Activated CD8-positive, alpha-beta memory T cell treated with anti-CD3 and anti-CD28 coated beads, Interleukin-2, amount 50 U/mL, for 1 hour (primary cell): ENCODE measurements around the gene CCDC3.

Experiments
- DNase-seq: peaks from one replicate; pipeline ENCODE4 v3.0.0-alpha.2; 2020; ENCODE audit errors: extremely low read depth

Gene CCDC3

DNA sequence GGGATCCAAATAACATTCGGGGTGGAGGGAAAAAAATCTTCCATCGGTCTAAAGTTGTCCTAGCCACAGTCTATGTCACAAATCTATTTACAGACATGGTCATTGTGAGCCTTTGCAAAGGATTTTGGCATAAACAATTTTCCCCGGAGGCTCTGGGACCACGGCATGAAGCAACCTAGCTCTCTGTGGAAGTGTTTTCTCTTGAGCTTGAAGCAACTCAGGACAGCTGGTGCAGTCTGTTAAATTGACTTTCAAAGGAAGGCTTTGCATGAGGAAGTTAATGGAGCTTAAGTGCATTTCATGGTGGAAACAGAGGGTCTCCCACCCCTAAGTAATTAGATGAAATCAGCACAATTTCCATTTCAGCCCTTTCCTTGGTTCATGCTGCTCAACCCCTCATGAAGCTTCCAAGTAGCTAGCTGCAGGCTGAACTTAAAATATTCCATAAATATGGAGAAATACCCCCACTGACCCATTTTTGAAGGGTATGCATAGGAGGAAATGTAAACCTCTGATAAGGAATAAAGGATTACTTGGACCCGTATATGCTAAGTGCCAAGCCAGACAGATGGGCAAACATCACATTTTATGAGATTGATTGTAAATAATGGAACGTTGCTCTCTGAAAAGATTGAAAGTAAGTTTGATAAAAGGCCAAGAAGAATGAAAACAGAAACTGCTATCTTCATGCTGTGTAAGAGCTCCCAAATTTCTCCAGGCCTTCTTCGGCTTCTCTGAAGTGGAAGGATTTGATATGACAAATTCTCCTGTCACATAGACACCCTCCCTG lies 39.9 kb downstream of the CCDC3 start:
- DNase-seq: no peak

DNA sequence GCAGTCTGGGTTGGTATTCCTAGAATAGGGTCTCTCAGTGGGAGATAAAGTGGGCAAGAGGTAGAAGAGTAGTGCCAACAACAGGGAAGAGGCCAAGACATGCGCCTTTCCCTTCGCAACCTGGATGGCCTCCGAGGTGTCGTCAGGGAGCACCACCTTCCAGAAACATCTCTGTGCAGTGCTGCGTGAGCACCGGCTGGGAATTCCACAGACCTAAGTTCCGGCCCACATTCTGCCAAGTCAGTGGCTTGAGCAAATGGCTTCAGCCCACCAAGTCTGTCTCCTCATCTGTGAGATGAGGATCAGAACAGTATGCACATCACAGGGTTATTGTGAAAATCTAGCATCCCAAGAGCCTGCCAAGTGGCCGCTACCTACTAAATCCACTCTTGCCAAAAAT lies 40.6 kb downstream of the CCDC3 start:
- no peak for DNase-seq

DNA sequence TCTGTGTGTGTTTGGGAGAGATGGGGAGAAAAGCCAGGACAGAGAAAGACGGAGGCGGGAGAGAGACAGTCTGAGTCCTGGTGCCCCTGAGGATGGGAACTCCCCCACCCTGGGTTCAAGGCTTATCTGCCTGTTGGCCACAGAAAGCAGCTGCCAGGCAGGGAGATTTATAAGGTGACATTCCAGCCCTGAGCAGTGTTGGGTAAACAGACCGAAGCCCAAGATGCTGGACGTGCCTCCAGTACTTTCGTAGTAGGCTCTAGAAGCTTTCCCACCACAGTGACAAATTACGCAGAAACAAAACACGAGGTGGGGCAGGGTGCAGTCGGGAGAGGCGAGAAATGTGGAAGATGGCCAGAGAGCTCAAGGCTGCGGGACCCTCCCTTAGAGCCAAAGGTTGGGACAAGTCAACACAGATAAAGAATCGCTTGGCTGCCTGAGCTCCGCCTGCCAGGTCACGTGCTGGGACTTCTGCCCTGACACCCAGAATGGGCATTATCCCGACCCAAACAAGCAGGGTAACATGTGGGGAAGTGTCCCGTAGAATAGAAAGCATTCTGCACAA lies 41.1 kb downstream of the CCDC3 start:
- DNase-seq: no peak

DNA sequence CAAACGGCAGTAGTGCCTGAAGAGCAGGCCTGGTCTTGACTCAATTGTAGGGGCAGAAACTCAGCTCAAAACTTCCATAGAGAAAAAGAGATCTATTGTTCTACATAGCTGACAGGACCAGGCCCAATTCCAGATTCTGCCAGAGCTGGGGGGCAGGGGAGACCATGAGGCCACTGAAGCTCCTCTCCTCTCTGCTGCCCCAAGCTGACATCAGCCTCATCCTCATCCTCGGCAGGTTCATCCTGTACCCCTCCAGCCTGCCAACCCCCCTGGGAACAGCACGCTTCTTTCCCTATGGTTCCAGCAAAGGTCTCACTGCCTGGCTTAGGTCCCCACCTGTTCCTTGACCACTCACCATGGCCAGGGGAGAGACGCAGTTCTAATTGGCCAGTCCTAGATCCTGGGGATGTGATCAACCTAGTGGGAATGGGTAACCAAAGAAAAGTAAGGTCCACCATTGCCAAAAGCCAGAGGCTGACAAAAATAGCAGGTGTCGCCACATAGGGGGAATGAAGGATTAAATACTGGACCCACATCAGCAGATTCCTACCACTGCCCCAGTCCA lies 42.9 kb downstream of the CCDC3 start:
- no peak for DNase-seq

DNA sequence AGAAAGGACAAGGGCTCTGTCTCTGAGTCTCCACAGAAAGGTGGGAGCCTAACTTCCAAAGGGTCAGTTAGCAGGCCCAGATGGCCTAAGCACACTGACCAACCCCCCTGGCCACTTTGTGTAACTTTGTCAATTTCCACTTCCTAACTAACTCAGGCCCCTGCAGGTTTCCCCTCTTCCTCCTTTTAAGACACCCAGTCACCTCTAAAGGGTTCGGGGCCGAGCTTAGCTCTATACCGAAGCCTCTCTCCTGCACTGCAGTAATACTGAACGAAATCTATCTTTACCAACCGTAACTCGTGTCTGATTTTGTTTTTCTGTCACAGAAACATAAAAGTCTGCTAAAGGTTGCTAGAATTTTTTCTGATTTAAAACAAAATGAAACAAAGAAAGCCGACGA lies 44.4 kb downstream of the CCDC3 start:
- no peak for DNase-seq

DNA sequence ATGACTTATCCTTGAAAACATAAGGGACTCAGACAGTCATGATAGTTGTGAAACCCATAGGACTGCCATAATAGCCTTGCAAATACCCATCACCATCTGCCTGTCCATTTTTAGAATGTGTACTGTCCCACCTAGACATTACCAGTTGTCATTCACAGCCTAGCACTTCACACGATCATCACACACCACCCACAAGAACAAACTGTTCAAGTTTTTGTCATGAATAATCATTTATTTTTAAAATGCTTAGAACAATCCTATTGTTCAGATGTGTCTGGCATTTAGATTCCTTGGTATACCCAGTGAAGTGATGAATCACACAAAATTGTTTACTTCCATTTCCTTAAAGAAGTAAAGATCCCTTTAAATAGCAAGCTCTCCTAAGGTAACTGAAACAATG lies 46.6 kb downstream of the CCDC3 start:
- DNase-seq: no peak

DNA sequence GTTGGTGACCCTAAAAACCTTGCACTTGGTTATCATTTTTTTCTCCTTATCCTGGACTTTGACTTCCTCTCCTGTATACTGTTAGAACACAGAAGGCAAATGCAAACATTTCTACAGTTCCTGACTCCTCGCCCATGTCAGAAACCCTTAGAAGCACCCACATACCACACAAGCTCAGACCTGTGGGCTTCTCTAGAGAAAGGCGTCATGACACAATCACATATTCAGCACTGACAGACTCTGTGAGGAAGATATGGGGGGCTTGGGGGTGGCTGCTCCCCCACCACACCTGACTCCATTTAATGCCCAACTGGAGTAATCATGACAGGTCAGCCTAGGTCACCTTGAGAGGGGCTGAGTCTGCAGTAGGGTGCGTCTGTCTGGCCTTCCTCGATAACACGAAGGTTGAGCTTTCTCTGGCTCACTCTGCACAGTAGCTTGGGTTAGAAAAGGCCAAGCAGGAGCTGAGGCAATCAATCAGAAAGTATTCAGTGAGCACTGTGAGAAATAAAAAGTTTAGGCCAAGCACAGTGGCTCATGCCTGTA lies 50.9 kb downstream of the CCDC3 start:
- DNase-seq: no peak

DNA sequence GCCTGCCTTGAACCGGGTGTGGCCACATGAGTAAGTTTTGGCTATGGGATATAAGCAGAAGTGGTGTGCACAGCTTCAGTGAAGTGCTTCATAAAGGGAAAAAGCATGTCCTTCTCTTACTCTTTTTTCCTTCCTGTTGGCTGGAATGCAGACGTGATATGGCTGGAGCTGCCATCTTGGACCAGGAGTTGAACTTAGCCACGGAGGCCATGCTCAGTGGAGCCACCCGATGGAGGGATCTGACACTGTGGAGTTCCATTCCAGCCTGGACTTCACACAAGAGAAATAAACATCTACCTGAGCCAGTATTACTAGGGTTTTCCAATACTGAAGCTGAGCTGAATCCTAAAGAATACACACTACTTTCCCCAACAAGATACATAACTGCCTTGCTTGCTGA lies 52.3 kb downstream of the CCDC3 start:
- no peak for DNase-seq

DNA sequence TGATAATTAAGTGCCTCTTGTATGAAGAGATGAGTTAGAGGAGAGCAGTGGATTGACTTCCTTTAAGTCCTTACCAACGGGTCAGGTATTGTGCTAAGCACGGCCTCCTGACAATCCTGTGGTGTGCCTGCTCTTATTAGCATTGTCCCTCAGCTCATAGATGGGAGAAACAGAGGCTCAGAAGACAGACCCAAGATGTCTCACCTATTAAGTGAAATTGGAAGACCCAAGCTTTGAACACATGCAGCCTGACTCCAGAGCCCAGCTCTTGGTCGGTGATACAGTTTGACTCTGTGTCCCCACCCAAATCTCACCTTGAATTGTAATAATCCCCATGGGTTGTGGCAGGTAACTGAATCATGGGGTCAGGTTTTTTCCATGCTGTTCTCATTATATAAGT lies 53.8 kb downstream of the CCDC3 start:
- DNase-seq: no peak

DNA sequence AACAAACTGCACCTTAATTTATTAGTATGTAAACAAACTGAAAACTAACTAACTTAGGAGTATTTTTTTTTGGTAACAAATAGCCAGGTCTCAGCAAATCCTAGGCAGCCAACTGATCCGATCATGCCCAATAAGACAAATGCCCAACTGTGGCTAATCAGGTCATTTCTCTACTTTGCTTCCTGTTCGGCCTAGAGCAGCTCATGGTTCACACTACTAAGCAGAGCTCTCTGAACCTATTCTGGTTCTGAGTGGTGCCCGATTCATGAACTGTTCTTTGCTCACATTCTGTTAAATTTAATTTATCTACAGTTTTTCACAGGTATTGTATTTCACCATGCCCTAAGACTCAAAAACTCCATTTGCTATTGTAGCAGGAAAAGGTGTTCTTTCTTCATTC lies 55.1 kb downstream of the CCDC3 start:
- no peak for DNase-seq

DNA sequence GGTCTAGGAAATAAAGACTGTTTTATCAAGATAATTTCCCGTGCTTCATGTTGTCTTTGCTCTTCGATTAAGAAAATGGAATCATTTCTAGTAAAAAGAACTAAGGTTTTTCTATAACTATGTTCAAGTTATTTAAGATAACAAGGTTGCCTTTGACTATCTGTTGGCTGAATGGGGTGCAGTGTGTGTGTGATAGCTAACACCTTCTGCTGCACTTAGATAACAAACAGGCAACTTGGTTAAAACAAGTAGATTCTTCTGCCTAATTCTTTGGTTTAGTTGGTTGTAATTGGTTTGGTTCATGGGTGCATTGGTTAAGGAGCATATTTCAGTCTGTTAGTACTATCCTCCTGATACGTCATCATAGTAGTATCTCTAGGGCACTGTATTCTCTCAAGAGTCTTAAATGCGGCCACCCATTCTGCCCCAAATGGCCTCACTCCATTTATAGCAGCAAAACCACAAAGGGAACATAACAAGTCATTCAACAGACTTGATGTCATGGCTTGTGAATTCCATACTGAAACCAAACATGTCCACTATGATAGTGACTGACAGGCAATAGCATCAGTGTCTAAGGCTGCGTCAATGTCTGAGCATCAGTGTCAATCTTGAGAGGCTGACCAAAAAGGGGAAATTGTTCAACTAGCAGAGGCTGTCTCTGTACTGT lies 55.7 kb downstream of the CCDC3 start:
- DNase-seq: no peak

DNA sequence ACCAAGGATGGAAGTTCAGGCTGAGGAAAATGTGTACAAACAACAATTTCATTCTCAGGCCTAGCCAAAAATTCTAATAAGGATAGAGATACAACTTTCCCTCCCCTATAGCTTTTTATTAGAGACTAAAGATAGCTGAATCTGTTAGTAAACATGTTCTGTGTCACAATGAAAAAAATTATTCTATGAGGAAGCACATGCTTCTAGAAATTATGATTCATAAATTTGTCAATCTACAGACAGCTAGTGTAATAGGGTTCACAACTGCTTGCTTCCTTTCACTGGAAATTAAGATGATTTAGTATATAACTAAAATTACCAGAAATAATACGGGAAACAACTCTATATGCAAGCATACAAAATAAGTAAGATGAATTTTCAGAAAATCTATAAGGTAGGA lies 56.6 kb downstream of the CCDC3 start:
- no peak for DNase-seq

DNA sequence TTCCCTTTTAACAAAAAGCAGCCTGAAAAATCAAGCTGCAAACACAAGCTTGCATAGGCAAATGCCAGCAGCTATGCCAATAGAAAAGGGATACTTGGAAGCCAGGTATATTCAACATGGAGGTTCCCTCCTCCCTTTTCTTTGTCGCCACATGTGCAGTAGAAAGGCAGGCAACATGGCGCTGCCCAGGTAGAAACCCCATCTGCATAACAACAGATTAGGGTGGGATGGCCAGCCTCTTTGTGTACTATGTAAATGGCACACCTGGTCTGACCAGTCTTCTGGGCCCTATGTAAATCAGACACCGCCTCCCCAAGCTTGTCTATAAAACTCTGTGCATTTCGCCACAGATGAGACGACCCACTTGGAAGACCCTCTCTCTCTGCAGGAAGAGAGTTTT lies 58.1 kb downstream of the CCDC3 start:
- DNase-seq: no peak

DNA sequence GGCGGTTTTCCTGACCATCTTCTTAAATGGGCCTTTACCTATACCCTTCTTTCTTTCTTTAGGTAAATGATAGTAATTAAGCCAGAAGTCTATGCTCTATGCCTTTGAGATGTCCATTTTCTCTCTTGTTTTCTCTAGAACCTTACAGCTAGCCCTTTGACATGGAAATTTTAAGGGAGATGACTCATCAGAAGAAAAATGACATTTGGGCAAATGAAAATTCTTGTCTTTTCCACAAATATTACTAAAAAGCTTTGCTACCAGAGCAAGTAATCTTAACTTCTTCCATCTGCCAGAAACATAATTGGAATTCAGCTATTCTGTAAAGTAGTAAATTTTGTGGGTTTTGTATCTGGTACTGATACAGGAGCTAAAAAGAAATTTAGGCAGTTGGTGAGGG lies 59.5 kb downstream of the CCDC3 start:
- DNase-seq: no peak

DNA sequence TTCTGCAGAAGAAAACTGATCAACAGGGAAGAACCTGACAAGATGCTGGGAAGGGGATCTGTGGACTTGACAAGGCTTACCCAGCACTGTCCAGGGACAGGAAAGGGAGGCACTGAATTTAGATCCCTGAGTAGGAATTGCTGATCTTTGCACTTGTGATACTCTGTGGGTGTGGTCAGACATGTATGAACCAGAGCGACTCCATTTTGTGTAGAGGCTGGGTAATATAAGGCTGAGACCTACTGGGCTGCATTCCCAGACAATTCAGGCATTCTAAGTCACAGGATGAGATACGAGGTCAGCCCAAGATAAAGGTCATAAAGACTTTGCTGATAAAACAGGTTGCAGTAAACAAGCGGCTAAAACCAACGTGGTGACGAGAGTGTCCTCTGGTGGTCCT lies 60.7 kb downstream of the CCDC3 start:
- DNase-seq: no peak

DNA sequence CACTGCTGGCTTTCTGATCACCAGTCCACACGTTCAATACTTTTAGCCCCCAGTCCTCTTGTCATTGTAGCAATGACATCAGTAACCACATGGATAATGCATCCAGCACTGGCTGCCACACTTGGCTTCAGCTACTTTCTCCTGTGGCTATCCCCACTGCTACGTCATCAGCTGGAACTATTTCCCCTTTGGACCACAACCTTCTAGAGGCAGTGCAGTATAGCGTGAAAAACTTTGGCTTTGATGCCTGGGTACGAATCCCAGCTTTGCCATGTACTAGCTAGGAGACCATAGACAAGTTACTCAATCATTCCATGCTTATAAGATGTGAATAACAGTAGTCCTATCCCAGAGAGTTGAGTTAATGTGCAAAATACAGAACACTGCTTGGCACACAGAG lies 63.2 kb downstream of the CCDC3 start:
- no peak for DNase-seq

DNA sequence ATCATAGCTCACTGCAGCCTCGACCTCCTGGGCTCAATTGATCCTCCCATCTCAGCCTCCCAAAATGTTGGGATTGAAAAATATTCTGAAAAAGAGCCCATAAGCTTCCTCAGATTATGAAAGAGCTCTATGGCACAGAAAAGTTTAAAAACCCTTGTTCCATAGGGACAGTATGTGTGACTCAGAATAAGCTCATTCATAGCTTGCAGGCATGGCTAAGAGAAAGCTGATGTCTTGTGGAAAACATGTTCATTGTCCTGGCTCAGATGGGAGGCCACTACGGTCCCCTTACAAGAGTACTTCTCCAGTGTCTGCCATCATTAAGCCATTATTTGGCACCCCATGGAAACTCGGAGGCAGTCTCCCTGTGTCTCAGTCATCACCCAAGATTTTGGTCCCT lies 64.0 kb downstream of the CCDC3 start:
- no peak for DNase-seq

DNA sequence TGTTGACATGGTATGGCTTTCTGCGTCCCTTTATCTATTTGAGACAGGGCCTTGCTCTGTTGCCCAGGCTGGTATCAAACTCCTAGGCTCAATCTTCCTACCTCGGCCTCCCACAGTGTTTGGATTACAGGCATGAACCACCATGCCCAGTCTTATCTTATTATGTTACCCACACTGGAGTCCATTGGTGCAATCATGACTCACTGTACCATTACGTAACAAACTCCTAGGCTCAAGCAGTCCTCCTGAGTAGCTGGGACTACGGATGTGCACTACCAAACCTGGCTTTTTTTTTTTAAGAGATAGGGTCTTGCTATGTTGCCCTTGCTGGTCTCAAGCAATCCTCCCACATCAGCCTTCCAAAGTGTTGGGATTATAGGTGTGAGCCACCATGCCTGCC lies 66.7 kb downstream of the CCDC3 start:
- no peak for DNase-seq

DNA sequence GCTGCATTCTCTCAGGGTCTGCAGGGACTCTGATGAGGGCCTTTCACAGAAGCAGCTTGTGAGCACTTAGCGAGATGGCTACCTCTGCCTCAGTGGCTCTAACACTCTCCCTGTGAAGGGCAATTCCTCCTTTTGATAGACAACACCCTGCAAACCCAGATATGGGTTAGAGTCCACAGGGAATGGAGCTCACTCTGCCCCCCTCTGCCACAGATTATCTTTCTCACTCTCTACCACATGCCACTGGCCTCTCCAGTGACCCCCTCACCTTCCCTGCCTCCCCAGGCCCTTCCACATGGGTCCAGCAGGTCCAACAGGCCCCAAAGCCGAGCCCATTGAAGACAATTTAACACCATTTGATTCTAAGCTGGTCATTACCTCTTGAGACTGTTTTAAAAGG lies 72.1 kb downstream of the CCDC3 start:
- no peak for DNase-seq

DNA sequence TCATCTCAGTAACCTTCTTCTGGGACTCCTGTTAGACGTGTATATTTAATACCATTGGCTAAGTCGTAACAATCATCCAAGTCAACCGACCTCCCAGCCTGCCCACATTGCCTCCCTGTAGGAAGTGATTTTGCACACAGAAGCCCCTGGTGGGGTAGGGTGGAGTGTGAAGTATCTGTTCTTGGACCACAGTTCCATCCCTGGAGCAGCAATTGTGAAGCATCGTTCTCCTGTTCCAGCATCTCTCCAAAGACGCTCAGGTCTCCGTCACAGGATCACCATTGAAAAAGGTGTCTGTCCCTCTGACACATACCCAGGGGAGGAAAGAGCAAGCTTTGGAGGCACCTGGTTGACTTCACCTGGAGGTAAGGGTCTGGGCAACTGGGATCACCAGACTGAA lies 72.9 kb downstream of the CCDC3 start:
- DNase-seq: no peak

DNA sequence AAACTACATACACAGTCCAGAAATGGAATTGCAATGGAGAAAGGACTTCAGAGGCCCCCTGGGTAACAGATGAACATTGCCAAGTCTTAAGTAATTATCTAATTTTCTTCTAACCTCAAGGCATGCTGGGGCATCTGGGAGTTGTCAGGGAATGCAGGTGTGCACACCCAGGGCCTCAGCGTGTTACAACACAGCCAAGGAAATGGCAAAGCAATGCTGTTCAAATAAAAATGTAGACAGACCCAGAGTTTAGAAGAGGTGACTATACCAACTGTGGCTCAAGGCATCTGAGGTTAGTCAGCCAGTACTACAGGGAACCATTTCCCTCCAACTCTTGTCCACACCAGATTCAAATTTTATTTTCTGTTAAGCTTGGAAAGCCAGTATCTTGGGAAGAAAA lies 73.6 kb downstream of the CCDC3 start:
- no peak for DNase-seq

DNA sequence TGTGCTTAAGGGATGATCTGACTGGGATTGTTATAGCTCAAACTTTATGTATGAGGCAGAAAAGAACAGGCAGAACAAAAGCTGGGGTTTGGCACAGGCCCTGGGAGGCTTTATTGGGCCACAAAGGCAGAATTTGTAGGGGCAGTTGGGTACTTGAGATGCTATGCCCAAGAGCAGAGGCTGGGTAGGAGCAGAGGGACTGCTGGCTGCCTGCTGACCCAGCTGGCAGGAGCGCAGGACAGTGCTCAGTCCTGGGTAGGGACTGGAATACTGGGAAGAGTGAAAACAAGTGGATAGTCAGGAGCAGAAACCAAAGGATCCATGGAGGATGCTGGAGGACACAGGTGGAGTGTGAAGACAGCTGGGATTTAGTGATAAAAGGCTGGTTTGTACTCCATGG lies 75.7 kb downstream of the CCDC3 start:
- DNase-seq: no peak

DNA sequence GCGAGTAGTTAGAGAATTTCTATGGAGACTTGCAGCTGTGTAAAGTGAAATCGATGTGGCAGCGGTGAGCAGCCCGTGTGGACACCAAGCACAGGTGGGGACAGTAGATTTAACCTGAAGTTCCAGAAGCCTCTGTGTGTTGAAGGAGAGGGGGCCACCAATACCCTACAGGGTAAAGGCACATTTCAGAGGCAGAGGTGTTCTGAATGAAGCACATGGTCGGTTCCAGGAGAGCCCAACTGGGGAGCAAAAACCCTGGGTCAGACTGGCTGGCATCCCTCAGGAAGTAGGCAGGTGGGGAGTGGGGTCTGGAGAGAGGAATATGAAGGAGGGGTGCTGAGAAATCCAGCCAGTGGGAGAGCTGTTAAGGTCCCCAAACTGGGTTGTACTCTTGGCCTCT lies 76.6 kb downstream of the CCDC3 start:
- DNase-seq: no peak
